Vagina (tissue), 2 donors: ENCODE data around the gene ZKSCAN5.

Source experiments
- POLR2A ChIP-seq, 2 donors: fragments of 450-650 bp; IDR thresholded peaks; one replicate each; pipeline ENCODE4 v1.6.1; 2017; ENCODE audit warnings: antibody characterized with exemption in 2 of 2, mild to moderate bottlenecking in 2 of 2, moderate library complexity in 2 of 2
- POLR2AphosphoS5 ChIP-seq, 2 donors: sonication (generic); formaldehyde crosslinking; IDR thresholded peaks; one replicate each; pipeline ENCODE4 v1.9.0; 2017; ENCODE audit warnings: antibody characterized with exemption in 2 of 2, mild to moderate bottlenecking in 2 of 2, low read depth in 1 of 2; ENCODE audit not compliant: insufficient read depth in 1 of 2
- TF ChIP-seq, protein P1 (sequence below), 3 experiments: fragments of 450-650 bp in 2 of 3; fragments of 200-600 bp in 1 of 3; sonication (generic) in 1 of 3; IDR thresholded peaks; one replicate each; pipeline ENCODE4 v1.5.1; 2017 to 2019; ENCODE audit warnings: antibody characterized with exemption in 3 of 3, mild to moderate bottlenecking in 2 of 3, moderate library complexity in 2 of 3

DNA sequence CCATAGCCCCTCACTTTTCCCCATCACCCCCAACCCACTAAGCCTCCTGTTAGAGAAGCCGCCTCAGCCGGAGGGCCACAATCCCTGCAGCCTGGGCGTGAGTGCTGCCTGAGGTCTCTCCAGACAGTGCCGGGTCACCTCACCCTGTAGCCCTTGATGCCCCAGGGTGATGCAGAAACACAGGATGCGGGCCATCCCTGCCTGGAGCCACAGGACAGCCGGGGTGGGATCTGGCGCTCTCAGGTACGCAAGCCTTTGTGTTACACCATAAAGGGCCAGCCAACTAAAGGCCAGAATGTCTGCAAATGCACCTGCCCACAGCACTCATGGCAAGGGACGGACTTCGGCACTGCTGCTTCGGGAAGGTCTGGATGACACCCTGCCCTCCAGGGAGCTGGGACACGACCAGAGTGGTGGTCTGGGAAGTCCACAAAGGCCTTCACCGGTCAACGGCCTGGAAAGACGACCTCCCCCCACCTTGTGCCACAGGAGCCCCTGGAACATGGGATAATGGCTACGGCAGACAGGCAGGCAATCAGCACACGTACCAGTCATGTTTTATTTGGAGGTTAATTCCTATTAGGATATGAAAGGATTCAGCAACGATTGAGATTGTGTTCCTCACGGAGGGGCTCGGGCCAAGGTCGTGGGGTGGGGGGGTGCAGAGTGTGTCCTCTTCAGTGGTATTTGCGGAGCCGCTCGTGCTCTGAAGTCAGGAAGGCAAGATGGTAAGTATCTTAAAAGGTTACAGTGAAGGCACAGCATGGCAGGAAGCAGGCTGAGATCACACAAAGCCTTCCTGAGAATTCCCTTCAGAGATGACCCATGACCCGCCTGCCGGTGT, 46.6 kb upstream of the ZKSCAN5 start:
- TF ChIP-seq, protein P1, sequence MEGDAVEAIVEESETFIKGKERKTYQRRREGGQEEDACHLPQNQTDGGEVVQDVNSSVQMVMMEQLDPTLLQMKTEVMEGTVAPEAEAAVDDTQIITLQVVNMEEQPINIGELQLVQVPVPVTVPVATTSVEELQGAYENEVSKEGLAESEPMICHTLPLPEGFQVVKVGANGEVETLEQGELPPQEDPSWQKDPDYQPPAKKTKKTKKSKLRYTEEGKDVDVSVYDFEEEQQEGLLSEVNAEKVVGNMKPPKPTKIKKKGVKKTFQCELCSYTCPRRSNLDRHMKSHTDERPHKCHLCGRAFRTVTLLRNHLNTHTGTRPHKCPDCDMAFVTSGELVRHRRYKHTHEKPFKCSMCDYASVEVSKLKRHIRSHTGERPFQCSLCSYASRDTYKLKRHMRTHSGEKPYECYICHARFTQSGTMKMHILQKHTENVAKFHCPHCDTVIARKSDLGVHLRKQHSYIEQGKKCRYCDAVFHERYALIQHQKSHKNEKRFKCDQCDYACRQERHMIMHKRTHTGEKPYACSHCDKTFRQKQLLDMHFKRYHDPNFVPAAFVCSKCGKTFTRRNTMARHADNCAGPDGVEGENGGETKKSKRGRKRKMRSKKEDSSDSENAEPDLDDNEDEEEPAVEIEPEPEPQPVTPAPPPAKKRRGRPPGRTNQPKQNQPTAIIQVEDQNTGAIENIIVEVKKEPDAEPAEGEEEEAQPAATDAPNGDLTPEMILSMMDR (IDR thresholded peaks at IDR 0.05) = no peak
- no peak for TF ChIP-seq POLR2A (IDR thresholded peaks at IDR 0.05)
- TF ChIP-seq POLR2AphosphoS5 (IDR thresholded peaks at IDR 0.05; ENCODE audit: insufficient read depth in 1 of 2, low read depth in 1 of 2) = no peak
